Activated CD8-positive, alpha-beta memory T cell treated with anti-CD3 and anti-CD28 coated beads for 36 hours (primary cell): Measurements from ENCODE around the gene FBN3. TPM values are rescaled to one million over a fixed set of nuclear protein-coding genes. Genes with fewer than 3 reads are reported as not detected.
"Not testable (repeated sequence)": the region's sequence is repeated elsewhere in the genome, so short reads cannot be mapped to it uniquely, and the experiment has no call there.

Experiments used
- CTCF ChIA-PET: fragments of 350-600 bp; sonication (Branson Sonifier 250); formaldehyde crosslinking; loops from one replicate; lab custom pipeline; 2021; ENCODE audit warnings: antibody characterized with exemption; lab: Charles Lee
- POLR2A ChIA-PET: fragments of 350-600 bp; sonication (Branson Sonifier 250); formaldehyde crosslinking; loops from one replicate; lab custom pipeline; 2021; ENCODE audit warnings: antibody characterized with exemption; lab: Charles Lee
- total RNA-seq, 2 experiments: library from RNA; stranded (reverse); gene quantifications; one replicate each; pipeline ENCODE4 v1.2.3, GENCODE V29; 2021

The FBN3 gene
- total RNA-seq, 2 experiments from 2014 or later: not detected

GRCh38 chr19:8041531-8041931 is 107.9 kb downstream of the FBN3 start:
- POLR2A ChIA-PET: no interaction called here
- CTCF ChIA-PET: no interaction called here

- ChIA-PET CTCF (no interaction called here), POLR2A (no interaction called here)
These were observed 110.2 kb downstream of the FBN3 start for GRCh38 chr19:8039231-8039630.

- ChIA-PET CTCF (no interaction called here), POLR2A (no interaction called here)
These were observed 110.6 kb downstream of the FBN3 start for GRCh38 chr19:8038815-8039214.

- ChIA-PET POLR2A (interaction anchor here (0.7 kb wide), 1 partner anchor 174 kb away, joined by 5 read pairs; no protein-coding TSS in a partner anchor), CTCF (no interaction called here)
These were observed 112.8 kb downstream of the FBN3 start for GRCh38 chr19:8036434-8037099.

DNA sequence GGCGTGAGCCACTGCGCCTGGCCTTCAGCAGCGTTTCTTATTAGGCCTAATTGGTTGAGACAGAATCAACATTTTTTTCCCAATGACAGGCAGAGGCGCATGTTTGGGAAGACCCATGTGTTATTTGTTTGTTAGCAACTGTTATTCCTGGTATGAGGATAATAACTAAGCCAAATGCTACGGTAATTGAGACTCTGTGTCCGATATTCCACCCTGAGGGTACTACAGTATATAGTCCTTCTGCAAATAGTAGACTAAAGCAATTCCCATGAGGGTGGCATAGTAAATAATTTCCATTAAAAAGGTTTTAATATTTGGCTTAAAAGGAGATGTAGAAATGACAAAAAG is 115.2 kb downstream of the FBN3 start:
- CTCF ChIA-PET: no interaction called here

GRCh38 chr19:8033287-8034177 is 115.9 kb downstream of the FBN3 start:
- CTCF ChIA-PET: not testable (repeated sequence)
- POLR2A ChIA-PET: interaction anchor here (0.6 kb wide), 1 partner anchor 1099 kb away, joined by 5 read pairs; no protein-coding TSS in a partner anchor

More for the DNA sequence above, 115.2 kb downstream of the FBN3 start:
- POLR2A ChIA-PET: interaction anchor here (0.6 kb wide), 1 partner anchor 1099 kb away, joined by 5 read pairs; no protein-coding TSS in a partner anchor

- CTCF ChIA-PET: no interaction called here
These were observed 118.4 kb downstream of the FBN3 start for GRCh38 chr19:8030960-8031359.

GRCh38 chr19:8028951-8029491 is 120.4 kb downstream of the FBN3 start:
- ChIA-PET POLR2A (no interaction called here), CTCF (no interaction called here)

More at GRCh38 chr19:8030960-8031359, 118.4 kb downstream of the FBN3 start:
- POLR2A ChIA-PET: no interaction called here

GRCh38 chr19:8025316-8025715 is 124.1 kb downstream of the FBN3 start:
- ChIA-PET CTCF (interaction anchor here (1.8 kb wide), 1 partner anchor 81 kb away, joined by 5 read pairs; no protein-coding TSS in a partner anchor), POLR2A (no interaction called here)

- POLR2A ChIA-PET: not testable (repeated sequence)
- CTCF ChIA-PET: interaction anchor here (1.8 kb wide), 1 partner anchor 80 kb away, joined by 5 read pairs; no protein-coding TSS in a partner anchor
These were observed 125.1 kb downstream of the FBN3 start for GRCh38 chr19:8024256-8024655.

GRCh38 chr19:8023371-8023770 is 126.0 kb downstream of the FBN3 start:
- POLR2A ChIA-PET: no interaction called here

DNA sequence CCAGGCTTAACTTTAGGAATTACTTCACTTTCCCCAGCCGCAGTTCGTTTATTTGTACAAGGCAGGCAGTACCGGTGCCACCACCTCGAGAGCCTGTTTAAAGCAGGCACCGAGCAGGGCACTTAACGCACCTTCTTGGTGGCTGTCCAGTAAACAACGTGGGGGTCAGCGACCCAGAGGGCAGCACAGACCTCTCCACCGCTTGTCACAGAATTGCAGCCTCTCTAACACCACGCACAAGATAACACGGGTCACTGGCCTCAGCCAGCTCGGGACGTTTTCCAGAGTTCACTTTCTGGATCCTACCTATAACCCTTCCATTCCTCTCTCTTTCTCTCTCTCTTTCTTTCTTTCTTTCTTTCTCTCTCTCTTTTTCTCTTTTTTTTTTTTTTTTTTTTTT is 127.1 kb downstream of the FBN3 start:
- CTCF ChIA-PET: no interaction called here

More at GRCh38 chr19:8023371-8023770, 126.0 kb downstream of the FBN3 start:
- CTCF ChIA-PET: no interaction called here

GRCh38 chr19:8021374-8021773 is 128.0 kb downstream of the FBN3 start:
- POLR2A ChIA-PET: no interaction called here
- CTCF ChIA-PET: no interaction called here

More for the DNA sequence above, 127.1 kb downstream of the FBN3 start:
- POLR2A ChIA-PET: no interaction called here

- ChIA-PET CTCF (interaction anchor here (0.6 kb wide), 1 partner anchor 233 kb away, joined by 7 read pairs; no protein-coding TSS in a partner anchor), POLR2A (no interaction called here)
These were observed 128.7 kb downstream of the FBN3 start for GRCh38 chr19:8020681-8021080.

- POLR2A ChIA-PET: no interaction called here
These were observed 131.6 kb downstream of the FBN3 start for GRCh38 chr19:8017808-8018207.

More at GRCh38 chr19:8017808-8018207, 131.6 kb downstream of the FBN3 start:
- CTCF ChIA-PET: no interaction called here

Other genes starting within 250 kb of the FBN3 start
- 10 to 100 TPM; 34.9 to 35.7 TPM for gene MAP2K7, start 245.7 kb downstream of the FBN3 start, total RNA-seq
- 1 to 10 TPM; 7.6 to 9.3 TPM for gene TGFBR3L, start 234.8 kb downstream of the FBN3 start, total RNA-seq
- gene SNAPC2, start 229.3 kb downstream of the FBN3 start, total RNA-seq: 10 to 100 TPM; 16.4 to 17.3 TPM
- under 1 TPM; 0.69 to 0.91 TPM for gene CTXN1, start 223.5 kb downstream of the FBN3 start, total RNA-seq
- gene TIMM44, start 205.9 kb downstream of the FBN3 start, total RNA-seq: 100 to 1,000 TPM; 115 to 118 TPM
- 100 to 1,000 TPM; 166 to 169 TPM for gene ELAVL1, start 144.0 kb downstream of the FBN3 start, total RNA-seq
- not detected for gene CCL25, start 96.8 kb downstream of the FBN3 start, total RNA-seq
- 10 to 100 TPM; 18.0 to 20.5 TPM for gene CERS4, start 59.8 kb upstream of the FBN3 start, total RNA-seq
- 10 to 100 TPM; 93.6 to 98.8 TPM for gene CD320, start 158.8 kb upstream of the FBN3 start, total RNA-seq
- 10 to 100 TPM; 81.3 to 83.6 TPM for gene NDUFA7, start 171.8 kb upstream of the FBN3 start, total RNA-seq
- gene RPS28, start 171.9 kb upstream of the FBN3 start, total RNA-seq: 1,000 to 10,000 TPM; 2,077 to 2,155 TPM
- 1 to 10 TPM; 1.0 TPM for gene KANK3, start 193.7 kb upstream of the FBN3 start, total RNA-seq
- gene ANGPTL4, start 214.6 kb upstream of the FBN3 start, total RNA-seq: under 1 TPM; 0.19 to 0.42 TPM
- gene RAB11B, start 240.8 kb upstream of the FBN3 start, total RNA-seq: 10 to 100 TPM; 57.7 to 61.5 TPM